ENCODE data around the gene CDK18. TPM values are rescaled to one million over a fixed set of nuclear protein-coding genes. Genes with fewer than 3 reads are reported as not detected.

CDK18 gene
- total RNA-seq, 2 donors from 2014 or later, result 11.1 to 16.2 TPM

DNA sequence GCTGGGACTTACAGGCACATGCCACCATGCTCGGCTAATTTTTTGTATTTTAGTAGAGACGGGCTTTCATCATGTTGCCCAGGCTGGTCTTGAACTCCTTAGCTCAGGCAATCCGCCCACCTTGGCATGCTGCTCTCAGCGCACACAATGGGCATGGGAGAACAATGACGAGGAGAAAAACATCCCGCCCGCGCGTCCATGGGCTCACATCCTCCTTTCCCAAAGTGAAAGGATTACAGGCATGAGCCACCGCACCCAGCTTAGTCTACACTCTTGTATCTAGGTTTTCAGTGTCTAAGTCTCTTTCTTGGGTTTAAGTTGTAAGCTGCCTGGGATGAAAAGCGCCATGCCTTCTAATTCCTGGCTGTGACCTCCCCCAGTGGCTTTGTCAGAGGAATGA lies 37.9 kb downstream of the CDK18 start:
- H3K9me3 ChIP-seq, result no peaks in the 10 kb centered on the region
- intact Hi-C loops (cut with DNase I), result no loop called here
- no peak overlapping the region for H3K27ac ChIP-seq
- H3K4me3 ChIP-seq, result no peak overlapping the region
- WGBS, result 66% methylated on average over 11 of the region's 11 CpGs
- DNase-seq (ENCODE audit: low spot score), result no peak
- H3K27me3 ChIP-seq (replicated peaks; ENCODE audit: insufficient read depth), result no peaks in the 10 kb centered on the region
- H3K4me1 ChIP-seq (replicated peaks), result no peaks in the 10 kb centered on the region
- TF ChIP-seq POLR2AphosphoS5 (IDR thresholded peaks at IDR 0.05), result no peak
- TF ChIP-seq POLR2A (IDR thresholded peaks at IDR 0.05), result no peak
- TF ChIP-seq, protein P1, sequence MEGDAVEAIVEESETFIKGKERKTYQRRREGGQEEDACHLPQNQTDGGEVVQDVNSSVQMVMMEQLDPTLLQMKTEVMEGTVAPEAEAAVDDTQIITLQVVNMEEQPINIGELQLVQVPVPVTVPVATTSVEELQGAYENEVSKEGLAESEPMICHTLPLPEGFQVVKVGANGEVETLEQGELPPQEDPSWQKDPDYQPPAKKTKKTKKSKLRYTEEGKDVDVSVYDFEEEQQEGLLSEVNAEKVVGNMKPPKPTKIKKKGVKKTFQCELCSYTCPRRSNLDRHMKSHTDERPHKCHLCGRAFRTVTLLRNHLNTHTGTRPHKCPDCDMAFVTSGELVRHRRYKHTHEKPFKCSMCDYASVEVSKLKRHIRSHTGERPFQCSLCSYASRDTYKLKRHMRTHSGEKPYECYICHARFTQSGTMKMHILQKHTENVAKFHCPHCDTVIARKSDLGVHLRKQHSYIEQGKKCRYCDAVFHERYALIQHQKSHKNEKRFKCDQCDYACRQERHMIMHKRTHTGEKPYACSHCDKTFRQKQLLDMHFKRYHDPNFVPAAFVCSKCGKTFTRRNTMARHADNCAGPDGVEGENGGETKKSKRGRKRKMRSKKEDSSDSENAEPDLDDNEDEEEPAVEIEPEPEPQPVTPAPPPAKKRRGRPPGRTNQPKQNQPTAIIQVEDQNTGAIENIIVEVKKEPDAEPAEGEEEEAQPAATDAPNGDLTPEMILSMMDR (IDR thresholded peaks at IDR 0.05), result no peak
- H3K36me3 ChIP-seq, result no peaks in the 10 kb centered on the region

DNA sequence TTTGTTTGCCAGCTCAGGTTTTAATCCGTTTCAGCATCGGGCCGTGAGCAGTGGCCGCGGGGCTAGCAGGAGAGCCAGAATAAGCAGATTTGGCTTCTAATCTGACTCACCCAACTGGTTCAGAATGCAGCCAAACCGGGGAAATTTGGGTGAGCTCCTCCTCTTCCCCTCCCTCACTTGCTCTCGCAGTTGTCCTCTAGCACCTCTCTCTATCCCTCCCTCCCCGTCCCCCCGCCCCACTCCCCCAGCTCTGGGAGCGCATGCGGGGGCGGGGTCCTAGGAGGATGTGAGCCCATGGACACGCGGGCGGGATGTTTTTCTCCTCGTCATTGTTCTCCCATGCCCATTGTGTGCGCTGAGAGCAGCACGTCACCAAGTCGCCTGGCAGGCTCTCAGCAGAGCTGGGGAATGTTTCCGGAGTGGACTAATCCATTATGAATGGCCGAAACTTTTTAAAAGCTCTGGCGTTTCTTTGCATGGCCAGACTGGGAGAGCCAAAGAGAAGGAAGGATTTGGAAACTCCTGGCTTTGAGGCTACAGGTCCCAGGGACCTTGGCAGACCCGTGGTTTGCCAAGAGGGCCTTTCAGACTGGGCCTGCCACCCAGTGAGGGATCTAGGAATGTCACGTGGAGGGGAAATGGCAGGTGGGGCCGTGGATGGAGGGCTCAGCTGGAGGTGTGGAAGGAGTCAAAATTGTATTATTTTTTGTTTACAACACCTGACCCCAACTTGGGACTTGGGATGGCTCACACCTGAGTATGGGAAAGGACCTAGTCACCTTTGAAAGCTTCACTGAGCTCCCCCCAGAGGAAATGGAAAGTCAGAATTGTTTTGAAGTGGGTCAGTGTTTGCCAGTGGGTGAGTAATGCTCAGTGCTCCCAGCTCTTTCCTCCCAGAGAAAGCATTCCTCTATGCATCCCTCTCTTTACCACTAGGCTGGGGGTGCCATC lies 39.2 kb downstream of the CDK18 start:
- Histone ChIP-seq H3K36me3 (no peaks in the 10 kb centered on the region), H3K27ac (peak overlapping the region; percentile 64 to 68), H3K4me3 (peak overlapping the region; percentile 2 to 22), H3K27me3 (replicated peaks; ENCODE audit: insufficient read depth) (no peaks in the 10 kb centered on the region), H3K4me1 (replicated peaks) (no peaks in the 10 kb centered on the region), H3K9me3 (no peaks in the 10 kb centered on the region)
- intact Hi-C loops (cut with DNase I), result no loop called here
- DNase-seq (ENCODE audit: low spot score), result peak; percentile 74
- TF ChIP-seq, protein P1 (IDR thresholded peaks at IDR 0.05), result no peak
- TF ChIP-seq POLR2AphosphoS5 (IDR thresholded peaks at IDR 0.05), result peak; percentile 41
- peak; percentile 29 for TF ChIP-seq POLR2A (IDR thresholded peaks at IDR 0.05)
- 3% methylated on average over 25 of the region's 25 CpGs for WGBS

DNA sequence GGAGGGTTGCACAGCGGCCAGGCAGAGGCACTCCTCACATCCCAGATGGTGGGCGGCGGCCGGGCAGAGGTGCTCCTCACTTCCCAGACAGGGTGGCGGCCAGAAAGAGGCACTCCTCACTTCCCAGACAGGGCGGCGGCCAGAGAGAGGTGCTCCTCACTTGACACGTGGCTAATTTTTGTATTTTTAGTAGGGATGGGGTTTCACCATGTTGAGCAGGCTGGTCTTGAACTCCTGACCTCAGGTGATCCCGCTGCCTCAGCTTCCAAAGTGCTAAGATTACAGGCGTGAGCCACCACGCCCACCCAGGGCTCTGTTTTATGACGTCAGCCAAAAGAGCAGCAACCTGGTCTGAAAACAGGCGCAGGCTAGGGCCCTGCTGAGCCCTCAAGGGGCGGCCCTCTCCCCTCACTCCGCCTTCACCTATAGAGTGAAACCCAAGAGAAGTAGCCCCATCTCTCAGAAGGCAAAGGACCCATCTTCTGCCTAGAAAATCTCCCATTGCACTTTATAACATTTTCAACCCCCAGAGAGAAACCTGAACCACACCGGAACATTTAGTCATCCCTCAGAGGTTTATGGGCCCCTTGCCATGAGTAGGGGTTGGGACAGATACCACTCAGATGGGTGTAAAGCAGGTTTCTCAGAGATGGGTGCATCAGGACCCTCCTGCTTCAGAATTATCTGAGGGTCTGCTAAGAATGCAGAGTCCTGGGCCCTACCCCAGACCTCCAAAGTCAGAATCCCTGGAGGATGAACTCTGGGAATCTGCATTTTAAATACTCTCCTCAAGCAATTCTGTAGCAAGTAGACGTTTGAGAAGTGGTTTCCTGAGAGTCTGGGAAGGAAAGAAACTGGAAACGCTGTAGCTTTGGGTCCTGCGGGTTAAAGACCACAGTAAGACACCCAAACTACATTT lies 40.8 kb downstream of the CDK18 start:
- Histone ChIP-seq H3K36me3 (no peaks in the 10 kb centered on the region), H3K4me1 (replicated peaks) (no peaks in the 10 kb centered on the region), H3K9me3 (no peaks in the 10 kb centered on the region), H3K27ac (no peak overlapping the region), H3K27me3 (replicated peaks; ENCODE audit: insufficient read depth) (no peaks in the 10 kb centered on the region), H3K4me3 (no peak overlapping the region)
- TF ChIP-seq POLR2AphosphoS5 (IDR thresholded peaks at IDR 0.05), result no peak
- TF ChIP-seq, protein P1 (IDR thresholded peaks at IDR 0.05), result no peak
- TF ChIP-seq POLR2A (IDR thresholded peaks at IDR 0.05), result no peak
- DNase-seq (ENCODE audit: low spot score), result no peak
- intact Hi-C loops (cut with DNase I), result no loop called here
- WGBS, result 80% methylated on average over 19 of the region's 19 CpGs

DNA sequence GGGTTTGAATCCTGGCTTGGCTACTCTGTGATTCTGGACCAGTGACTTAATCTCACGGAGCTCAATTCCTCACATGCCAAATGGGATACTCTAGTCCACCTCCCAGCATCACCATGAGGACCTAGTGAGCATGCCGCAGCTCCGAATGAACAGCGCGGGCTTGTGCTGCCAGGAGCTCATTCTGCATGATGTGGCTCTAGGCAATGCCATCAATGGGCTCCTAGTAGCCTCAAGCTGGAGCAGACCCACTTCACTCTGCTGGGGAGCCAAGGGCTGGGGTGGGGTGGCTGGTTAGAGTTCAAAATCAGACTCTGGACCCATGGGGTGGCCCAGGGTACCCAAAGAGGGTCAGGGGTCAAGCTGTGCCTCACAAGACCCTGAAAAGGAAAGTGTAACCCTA lies 41.5 kb downstream of the CDK18 start:
- Histone ChIP-seq H3K27me3 (replicated peaks; ENCODE audit: insufficient read depth) (no peaks in the 10 kb centered on the region), H3K9me3 (no peaks in the 10 kb centered on the region), H3K36me3 (no peaks in the 10 kb centered on the region), H3K27ac (no peak overlapping the region), H3K4me1 (replicated peaks) (no peaks in the 10 kb centered on the region), H3K4me3 (no peak overlapping the region)
- TF ChIP-seq POLR2A (IDR thresholded peaks at IDR 0.05), result no peak
- TF ChIP-seq, protein P1 (IDR thresholded peaks at IDR 0.05), result no peak
- TF ChIP-seq POLR2AphosphoS5 (IDR thresholded peaks at IDR 0.05), result no peak
- WGBS, result 84% methylated on average over 5 of the region's 5 CpGs
- intact Hi-C loops (cut with DNase I), result no loop called here
- DNase-seq (ENCODE audit: low spot score), result no peak
